ENCODE measurements around the gene PXN.
A peak's percentile ranks its signal among the peaks of the same experiment; 100 is the strongest.

Gene PXN

GRCh38 chr12:120265473-120266179 lies at the start of gene PXN:
PXN (minus strand) TSS chr12:120265730; CDS start chr12:120265629, 101 bp downstream.
- peak; percentile 84 for DNase-seq
- in situ Hi-C loops (cut with MboI; ENCODE audit: low pct_unique_long_range_greater_than_20kb, low sequenced_read_pairs), result no loop called here

GRCh38 chr12:120314220-120314619 lies 48.7 kb upstream of the PXN start:
- DNase-seq, result no peak
- in situ Hi-C loops (cut with MboI; ENCODE audit: low pct_unique_long_range_greater_than_20kb, low sequenced_read_pairs), result no loop called here

- in situ Hi-C loops (cut with MboI; ENCODE audit: low pct_unique_long_range_greater_than_20kb, low sequenced_read_pairs), result no loop called here
- DNase-seq, result peak; percentile 97
Measured at GRCh38 chr12:120301962-120302815, 36.7 kb upstream of the PXN start, which contains the start of gene SIRT4. SIRT4 (plus strand) TSS chr12:120302321; CDS start chr12:120303562, 1,241 bp downstream.

- DNase-seq, result peak; percentile 95
- in situ Hi-C loops (cut with MboI; ENCODE audit: low pct_unique_long_range_greater_than_20kb, low sequenced_read_pairs), result no loop called here
Measured at GRCh38 chr12:120292661-120293531, 27.4 kb upstream of the PXN start, which contains the start of gene RNU4-1. RNU4-1 (minus strand) TSS chr12:120293237.

- DNase-seq, result no peak
- in situ Hi-C loops (cut with MboI; ENCODE audit: low pct_unique_long_range_greater_than_20kb, low sequenced_read_pairs), result no loop called here
Measured at GRCh38 chr12:120292411-120292660, 26.8 kb upstream of the PXN start.

GRCh38 chr12:120290609-120291305 lies 25.2 kb upstream of the PXN start:
- peak; percentile 47 for DNase-seq
- in situ Hi-C loops (cut with MboI; ENCODE audit: low pct_unique_long_range_greater_than_20kb, low sequenced_read_pairs), result no loop called here

GRCh38 chr12:120287491-120287890 lies 22.0 kb upstream of the PXN start:
- in situ Hi-C loops (cut with MboI; ENCODE audit: low pct_unique_long_range_greater_than_20kb, low sequenced_read_pairs), result no loop called here

GRCh38 chr12:120286768-120287490 lies 21.4 kb upstream of the PXN start:
- no peak for DNase-seq
- in situ Hi-C loops (cut with MboI; ENCODE audit: low pct_unique_long_range_greater_than_20kb, low sequenced_read_pairs), result no loop called here

More at GRCh38 chr12:120287491-120287890, 22.0 kb upstream of the PXN start:
- DNase-seq, result no peak

GRCh38 chr12:120284381-120284780 lies 18.9 kb upstream of the PXN start:
- in situ Hi-C loops (cut with MboI; ENCODE audit: low pct_unique_long_range_greater_than_20kb, low sequenced_read_pairs), result no loop called here

GRCh38 chr12:120283318-120283717 lies 17.8 kb upstream of the PXN start:
- in situ Hi-C loops (cut with MboI; ENCODE audit: low pct_unique_long_range_greater_than_20kb, low sequenced_read_pairs), result no loop called here
- DNase-seq, result no peak

More at GRCh38 chr12:120284381-120284780, 18.9 kb upstream of the PXN start:
- no peak for DNase-seq

- no peak for DNase-seq
- in situ Hi-C loops (cut with MboI; ENCODE audit: low pct_unique_long_range_greater_than_20kb, low sequenced_read_pairs), result no loop called here
Measured at GRCh38 chr12:120278137-120279069, 12.9 kb upstream of the PXN start.

- DNase-seq, result no peak
- in situ Hi-C loops (cut with MboI; ENCODE audit: low pct_unique_long_range_greater_than_20kb, low sequenced_read_pairs), result no loop called here
Measured at GRCh38 chr12:120276734-120277133, 11.2 kb upstream of the PXN start.

- in situ Hi-C loops (cut with MboI; ENCODE audit: low pct_unique_long_range_greater_than_20kb, low sequenced_read_pairs), result no loop called here
- DNase-seq, result no peak
Measured at GRCh38 chr12:120267736-120268135, 2.2 kb upstream of the PXN start.

- no peak for DNase-seq
- in situ Hi-C loops (cut with MboI; ENCODE audit: low pct_unique_long_range_greater_than_20kb, low sequenced_read_pairs), result no loop called here
Measured at GRCh38 chr12:120266180-120266870, 795 bp upstream of the PXN start.

- in situ Hi-C loops (cut with MboI; ENCODE audit: low pct_unique_long_range_greater_than_20kb, low sequenced_read_pairs), result no loop called here
- no peak for DNase-seq
Measured at GRCh38 chr12:120264904-120265472, 542 bp downstream of the PXN start.

GRCh38 chr12:120264086-120264903 lies 1.2 kb downstream of the PXN start:
- no peak for DNase-seq
- in situ Hi-C loops (cut with MboI; ENCODE audit: low pct_unique_long_range_greater_than_20kb, low sequenced_read_pairs), result no loop called here
